Measurements from ENCODE around the gene FBP2.
A peak's percentile ranks its signal among the peaks of the same experiment; 100 is the strongest.
"Not testable (repeated sequence)": the region's sequence is repeated elsewhere in the genome, so short reads cannot be mapped to it uniquely, and the experiment has no call there.

The FBP2 gene

DNA sequence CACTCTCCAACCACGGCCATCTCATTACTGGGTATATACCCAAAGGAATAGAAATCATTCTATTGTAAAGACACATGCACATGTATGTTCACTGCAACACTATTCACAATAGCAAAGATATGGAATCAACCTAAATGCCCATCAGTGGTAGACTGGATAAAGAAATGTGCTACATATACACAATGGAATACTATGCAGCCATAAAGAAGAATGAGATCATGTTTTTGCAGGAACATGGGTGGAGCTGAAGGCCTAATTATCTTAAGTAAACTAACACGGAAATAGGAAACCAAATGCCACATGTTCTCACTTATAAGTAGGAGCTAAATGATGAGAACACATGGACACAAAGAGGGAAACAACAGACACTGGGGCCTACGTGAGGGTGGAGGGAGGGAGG is 29.3 kb downstream of the FBP2 start:
- DNase-seq (ENCODE audit: low read depth in 2 of 3, low spot score in 1 of 3) = not testable (repeated sequence)

DNA sequence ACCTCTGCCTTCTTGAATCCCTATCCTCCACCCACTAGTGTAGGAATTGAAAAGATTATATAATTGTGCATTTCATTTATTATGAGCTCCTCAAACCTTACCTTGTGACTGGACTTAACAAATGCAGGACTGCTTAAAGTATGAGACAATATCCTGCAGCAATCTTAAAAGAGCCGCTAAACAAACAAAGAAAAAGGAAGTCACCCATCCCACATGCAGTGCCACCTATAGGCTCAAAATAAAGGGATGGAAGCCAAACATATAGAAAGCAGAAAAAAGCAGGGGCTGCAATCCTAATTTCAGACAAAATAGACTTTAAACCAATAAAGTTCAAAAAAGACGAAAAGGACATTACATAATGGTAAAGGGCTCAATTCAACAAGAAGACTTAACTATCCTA is 30.1 kb downstream of the FBP2 start:
- DNase-seq (ENCODE audit: low read depth in 2 of 3, low spot score in 1 of 3) = no peak

DNA sequence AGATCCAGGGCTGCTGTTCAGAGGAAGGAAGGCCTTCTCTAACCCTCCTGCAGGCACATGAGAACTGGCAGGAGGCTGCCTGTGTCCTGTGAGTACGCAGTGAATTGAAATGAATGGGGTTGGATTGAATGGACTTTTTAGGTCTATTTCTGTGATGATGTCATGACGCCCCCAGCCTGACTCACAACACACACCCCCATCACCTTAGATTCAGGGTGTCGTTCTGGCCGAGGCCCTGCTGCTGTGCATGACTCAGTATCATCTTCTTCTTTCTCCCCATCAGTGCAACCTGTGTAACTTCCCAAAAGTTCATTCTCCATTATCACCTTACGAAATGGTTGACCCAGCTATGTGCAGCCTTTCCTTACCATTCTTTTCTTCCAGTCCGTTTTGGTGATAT is 33.4 kb downstream of the FBP2 start:
- DNase-seq (ENCODE audit: low read depth in 2 of 3, low spot score in 1 of 3) = no peak

DNA sequence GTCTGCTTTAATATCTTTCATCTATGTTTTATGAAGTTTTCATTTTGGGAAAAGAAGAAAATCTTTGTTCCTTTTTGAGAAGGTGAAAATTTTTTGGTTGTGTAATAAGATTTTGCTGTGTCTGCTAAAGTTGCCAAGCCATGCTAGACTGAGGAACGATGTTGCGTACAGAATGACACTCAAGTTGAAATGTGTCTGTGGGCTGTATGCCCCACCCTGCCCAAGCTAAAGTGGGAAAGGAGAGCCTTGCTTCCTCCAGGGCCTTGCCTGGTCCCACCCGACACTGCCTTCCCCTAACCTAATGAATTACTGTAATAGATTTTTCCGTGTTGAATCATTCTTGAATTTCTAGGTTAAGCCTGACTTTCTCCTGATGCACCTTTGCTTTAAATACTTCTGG is 36.2 kb downstream of the FBP2 start:
- no peak for DNase-seq (ENCODE audit: low read depth in 2 of 3, low spot score in 1 of 3)

DNA sequence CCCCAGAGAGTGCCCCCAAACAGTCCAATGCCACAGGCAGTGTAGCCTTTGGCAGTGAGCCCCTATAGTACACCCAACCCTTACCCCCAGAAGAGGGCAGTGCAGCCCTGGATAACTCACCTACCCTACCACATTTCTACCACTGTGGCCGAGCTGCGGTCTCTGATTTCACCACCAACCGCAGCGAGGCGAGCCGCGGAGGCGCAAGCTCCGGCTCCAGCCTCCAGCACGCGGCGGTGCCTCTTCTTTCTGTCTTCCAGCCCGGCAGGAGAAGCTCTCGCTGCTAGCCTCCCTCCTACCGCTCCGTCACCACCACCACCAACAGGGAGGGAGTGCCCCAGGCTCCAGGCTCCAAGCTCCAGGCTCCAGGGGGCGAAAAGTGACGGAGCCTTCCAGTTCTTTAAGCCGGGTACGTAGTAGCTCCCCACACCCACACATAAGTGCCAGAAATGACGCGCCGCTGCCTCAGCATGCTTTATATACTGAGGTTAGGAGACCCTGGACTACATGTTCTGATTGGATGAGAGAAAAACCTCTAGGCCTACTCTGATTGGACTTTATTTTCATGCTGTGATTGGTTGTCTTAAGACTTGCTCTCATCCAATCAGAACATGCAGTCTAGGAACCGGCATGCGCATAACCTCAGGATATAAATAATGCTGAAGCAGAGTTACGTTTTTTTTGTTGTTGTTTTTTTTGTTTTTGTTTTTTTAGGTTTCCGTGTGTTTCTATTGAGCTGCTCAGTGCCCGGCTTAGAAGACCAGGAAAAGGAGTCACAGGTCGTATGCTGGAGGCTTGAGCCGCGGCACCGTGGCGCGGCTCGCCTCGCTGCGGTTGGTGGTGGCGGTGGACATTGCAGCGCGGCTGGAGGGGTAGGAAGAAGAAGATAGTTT is 38.9 kb downstream of the FBP2 start, which contains the start of gene PCAT7:
Gene PCAT7, plus strand, starts transcription at position 645 of the 893 bp plus-strand sequence.
- DNase-seq (ENCODE audit: low read depth in 2 of 3, low spot score in 1 of 3) = peak; percentile 6 to 21 (median 6)

DNA sequence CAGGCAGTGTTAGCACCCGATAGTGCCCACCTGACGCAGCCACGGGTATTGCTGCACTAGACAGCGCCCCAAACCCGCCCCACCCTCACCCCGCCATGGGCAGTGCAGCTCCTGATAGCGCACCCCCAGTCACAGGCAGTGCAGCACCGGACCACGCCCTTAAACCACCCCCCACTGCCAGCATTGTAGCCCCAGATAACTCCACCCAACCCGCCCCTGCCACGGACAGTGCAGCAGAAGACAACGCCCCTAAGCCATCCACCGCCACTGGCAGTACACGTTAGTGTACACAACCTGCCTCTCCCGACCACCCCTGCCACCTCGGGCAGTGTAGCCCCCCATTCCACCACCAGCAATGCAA is 39.6 kb downstream of the FBP2 start:
- DNase-seq (ENCODE audit: low read depth in 2 of 3, low spot score in 1 of 3) = no peak

DNA sequence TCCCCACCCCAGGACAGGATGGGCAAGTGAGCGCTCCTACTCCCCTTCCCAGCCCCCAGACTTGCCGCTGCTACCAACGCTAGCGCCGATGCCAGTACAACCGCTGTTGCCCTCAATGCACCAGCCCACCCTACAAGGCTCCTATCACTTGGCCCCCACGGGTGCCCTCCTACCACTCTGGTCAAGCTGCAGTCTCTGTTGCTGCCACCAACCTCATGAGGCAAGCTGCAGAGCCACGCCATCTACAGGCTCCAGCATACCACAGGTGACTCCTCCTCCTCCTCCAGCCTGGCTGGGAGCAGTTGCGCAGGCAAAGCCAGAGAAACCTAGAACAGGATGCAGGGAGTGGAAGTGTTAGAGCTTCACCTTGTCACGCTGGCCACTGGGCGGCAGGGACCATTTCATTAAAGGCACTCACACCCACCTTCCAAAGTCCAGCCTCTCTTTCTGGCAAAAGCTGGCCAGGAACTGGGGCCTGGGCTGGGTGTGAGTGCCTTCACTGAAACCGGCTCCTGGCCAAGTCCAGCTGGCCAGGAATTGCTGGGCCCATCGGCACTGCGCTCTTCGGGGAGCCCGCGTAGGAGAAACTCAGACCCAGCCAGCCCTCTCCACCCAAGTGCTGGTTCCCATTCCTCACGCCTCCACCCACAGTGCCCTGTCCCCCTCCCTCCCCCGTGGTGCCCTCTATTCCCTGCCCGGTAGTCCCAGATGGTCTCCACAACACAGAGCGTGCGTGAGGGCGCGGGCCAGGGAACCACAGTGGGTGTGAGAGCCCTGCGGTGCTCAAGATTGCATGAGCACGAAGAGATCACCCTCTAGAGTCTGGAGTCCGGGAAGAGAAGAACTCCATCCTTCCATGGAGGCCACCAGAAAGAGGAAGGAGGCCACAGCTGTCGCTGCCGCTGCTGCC is 40.3 kb downstream of the FBP2 start:
- DNase-seq (ENCODE audit: low read depth in 2 of 3, low spot score in 1 of 3) = no peak

DNA sequence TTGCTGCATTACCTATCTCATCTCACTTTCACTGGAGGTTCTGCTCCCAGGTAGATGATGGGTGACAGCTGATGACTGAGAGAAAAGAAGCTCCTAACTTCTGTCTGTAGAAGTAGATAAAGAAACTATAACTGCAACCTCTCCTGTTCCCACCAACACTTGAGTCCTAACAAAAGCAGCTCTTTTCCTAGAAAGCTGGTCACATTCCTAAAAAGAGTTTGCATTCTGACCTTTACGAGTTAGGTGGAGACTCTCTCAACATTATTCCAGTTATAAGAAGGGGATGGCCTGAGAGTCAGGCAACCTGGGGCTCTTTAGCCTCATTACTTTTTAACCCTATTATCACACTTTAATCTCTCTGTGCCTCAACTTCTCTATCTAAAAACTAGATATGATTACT is 47.7 kb downstream of the FBP2 start:
- DNase-seq (ENCODE audit: low read depth in 2 of 3, low spot score in 1 of 3) = no peak

DNA sequence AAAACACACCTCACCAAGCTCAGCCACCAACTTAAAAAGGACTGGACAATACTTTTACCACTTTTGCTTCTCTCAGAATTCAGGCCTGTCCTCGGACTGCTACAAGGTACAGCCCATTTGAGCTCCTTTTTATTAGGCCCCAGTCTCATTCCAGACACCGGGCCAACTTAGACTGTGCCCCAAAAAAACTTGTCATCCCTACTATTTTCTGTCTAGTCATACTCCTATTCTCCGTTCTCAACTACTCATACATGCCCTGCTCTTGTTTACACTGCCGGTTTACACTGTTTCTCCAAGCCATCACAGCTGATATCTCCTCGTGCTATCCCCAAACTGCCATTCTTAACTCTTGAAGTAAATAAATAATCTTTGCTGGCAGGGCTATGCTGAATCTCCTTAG is 49.3 kb downstream of the FBP2 start:
- DNase-seq (ENCODE audit: low read depth in 2 of 3, low spot score in 1 of 3) = not testable (repeated sequence)

DNA sequence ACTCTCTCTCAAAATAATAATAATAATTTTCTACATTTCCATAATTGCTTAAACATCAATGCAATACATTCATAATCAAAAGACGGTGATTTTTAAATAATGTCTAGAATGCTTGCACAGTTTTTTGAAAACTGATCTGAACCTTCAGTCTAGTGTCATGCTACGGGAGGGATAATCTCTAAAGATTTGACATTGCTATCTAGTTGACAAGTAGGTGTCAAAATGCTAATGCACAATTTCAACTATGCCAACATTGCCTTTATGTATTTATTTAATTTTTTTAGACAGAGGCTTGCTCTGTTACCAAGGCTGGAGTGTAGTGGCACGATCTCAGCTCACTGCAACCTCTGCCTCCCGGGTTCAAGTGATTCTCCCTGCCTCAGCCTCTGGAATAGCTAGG is 54.7 kb downstream of the FBP2 start:
- no peak for DNase-seq (ENCODE audit: low read depth in 2 of 3, low spot score in 1 of 3)

DNA sequence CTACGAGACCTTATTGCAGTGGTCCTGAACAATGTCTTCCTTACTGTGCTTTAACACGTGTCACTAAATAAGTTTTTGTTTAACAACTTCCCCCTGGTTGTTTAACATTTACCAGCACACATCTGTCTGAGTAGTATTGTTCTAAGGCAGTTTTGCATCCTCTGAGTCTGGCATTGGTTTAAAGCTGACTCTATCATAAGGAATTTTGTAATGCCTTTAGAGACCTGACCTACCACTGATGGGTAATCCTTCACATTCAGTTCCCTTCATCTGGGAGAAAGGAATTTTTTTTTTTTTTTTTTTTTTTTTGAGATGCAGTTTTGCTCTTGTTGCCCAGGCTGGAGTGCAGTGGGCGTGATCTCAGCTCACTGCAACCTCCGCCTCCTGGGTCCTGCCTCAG is 58.7 kb downstream of the FBP2 start:
- no peak for DNase-seq (ENCODE audit: low read depth in 2 of 3, low spot score in 1 of 3)

DNA sequence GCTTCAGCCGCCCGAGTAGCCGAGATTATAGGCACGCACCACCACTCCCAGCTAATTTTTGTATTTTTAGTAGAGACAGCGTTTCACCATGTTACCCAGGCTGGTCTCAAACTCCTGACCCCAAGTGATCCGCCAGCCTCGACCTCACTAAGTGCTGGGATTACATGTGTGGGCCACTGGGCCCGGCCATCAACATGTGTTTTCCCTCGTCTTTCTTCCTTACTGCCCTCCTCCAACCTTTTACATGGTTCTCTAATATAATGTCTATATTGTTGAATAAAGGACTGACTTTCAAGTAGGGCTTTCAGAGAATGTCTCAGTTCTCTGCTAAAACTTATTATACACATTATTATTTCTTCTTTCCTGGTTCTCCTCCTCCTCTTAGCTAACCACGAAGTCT is 60.0 kb downstream of the FBP2 start:
- DNase-seq (ENCODE audit: low read depth in 2 of 3, low spot score in 1 of 3) = no peak

DNA sequence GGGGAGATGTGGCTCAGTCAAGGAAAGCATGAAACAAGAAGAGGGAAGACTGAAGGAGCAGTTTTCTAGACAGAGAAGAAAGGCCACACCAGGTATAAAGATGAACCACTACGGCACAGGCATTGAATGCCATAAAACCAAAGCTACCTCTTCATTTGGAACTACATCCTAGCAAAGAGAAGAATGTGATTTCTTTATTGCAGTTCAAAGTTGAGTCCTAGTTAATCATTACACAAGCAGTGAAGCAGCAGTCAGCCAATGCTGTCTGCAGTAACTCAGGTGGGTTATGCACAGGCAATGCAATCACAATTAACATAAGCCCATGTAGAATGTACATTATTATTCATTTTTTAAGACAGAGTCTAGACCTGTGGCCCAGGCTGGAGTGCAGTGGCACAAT is 60.5 kb downstream of the FBP2 start:
- DNase-seq (ENCODE audit: low read depth in 2 of 3, low spot score in 1 of 3) = no peak

DNA sequence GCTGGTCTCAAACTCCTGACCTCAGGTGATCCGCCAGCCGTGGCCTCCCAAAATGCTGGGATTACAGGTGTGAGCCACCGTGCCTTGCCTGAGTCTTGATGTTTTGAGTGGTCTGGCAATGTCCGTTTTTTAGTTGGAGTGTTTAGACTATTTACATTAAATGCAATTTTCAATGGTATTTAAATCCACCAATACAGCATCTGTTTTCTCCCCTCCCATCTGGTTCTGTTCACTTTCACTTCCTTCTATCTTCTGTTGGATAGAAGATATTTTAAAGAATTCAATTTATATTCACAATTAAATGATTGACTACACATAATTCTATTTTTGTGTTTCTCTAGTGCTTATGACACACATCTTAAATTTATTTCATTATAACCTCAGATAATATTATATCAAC is 64.7 kb downstream of the FBP2 start:
- DNase-seq (ENCODE audit: low read depth in 2 of 3, low spot score in 1 of 3) = no peak

DNA sequence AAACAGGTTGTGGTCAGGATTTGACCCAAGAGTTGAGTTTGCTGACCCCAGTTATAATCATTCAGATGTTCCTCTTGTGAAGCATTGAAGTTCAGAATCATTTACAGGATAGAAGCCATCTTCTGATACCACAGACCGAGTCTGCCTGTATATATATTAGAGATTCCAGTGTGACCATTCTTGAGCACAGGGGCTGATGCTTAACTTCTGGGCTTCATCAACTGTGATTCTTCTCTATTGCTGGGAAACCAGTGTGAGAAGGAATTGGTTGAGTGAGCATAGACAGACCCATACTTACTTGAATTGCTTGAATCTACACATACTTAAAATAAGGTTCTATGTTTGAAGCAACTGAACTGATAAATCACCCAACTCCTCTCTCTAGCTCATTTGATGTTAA is 66.7 kb downstream of the FBP2 start:
- no peak for DNase-seq (ENCODE audit: low read depth in 2 of 3, low spot score in 1 of 3)

DNA sequence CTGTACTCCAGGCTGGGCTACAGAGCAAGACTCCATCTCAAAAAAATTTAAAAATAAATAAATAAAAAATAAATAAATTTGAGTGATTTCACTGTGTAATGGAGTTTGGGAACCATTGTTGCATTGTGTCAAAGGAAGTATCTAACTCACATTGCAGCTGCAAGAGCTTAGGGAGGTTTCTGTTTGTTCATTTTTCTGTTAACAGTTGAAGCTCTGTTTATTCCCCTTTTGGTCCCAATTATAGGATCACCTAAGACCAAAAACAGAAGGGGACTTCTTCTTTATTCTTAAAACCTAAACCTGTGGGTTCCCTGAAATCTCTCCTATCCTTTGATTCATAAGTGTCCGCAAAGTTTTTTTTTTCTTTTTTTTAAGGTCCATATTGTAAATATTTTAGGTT is 67.4 kb downstream of the FBP2 start:
- DNase-seq (ENCODE audit: low read depth in 2 of 3, low spot score in 1 of 3) = no peak

DNA sequence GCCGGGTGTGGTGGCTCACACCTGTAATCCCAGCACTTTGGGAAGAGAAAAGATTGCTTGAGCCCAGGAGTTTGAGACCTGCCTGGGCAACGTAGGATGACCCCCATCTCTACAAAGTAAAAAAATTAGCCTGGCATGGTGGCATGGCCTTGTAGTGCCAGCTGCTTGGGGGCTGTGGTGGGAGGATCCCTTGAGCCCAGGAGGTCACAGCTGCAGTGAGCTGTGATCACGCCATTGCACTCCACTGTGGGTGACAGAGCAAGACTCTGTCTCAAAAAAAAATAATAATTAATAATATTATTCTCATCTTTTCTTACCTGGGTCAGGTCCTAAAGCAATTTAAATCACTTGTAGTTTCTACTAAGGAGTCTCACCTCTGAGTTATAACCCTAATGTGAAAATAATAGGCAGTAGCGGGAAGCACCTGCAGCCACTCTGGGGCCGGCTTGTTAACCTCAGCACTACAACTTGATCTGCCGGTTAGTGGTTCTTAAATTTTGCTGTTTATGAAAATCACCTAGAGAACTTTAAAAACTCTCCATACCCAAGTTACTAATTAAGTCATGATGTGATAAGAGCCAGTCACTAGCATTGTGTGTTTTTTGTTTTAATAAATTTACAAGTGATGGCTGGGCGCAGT is 68.1 kb downstream of the FBP2 start:
- no peak for DNase-seq (ENCODE audit: low read depth in 2 of 3, low spot score in 1 of 3)

DNA sequence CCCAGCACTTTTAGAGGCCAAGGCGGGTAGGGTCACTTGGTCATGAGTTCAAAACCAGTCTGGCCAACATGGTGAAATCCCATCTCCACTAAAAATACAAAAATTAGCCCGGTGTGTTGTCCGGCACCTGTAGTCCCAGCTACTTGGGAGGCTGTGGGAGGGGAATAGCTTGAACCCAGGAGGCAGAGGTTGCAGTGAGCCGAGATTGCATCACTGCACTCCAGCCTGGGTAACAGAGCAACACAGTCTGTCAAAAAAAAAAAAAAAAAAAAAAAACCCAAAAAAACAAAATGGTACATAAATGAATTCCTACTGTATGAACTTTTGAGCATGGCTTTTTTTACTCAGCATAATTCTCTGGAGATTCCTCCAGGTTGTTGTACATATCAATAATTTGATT is 76.4 kb downstream of the FBP2 start:
- no peak for DNase-seq (ENCODE audit: low read depth in 2 of 3, low spot score in 1 of 3)

DNA sequence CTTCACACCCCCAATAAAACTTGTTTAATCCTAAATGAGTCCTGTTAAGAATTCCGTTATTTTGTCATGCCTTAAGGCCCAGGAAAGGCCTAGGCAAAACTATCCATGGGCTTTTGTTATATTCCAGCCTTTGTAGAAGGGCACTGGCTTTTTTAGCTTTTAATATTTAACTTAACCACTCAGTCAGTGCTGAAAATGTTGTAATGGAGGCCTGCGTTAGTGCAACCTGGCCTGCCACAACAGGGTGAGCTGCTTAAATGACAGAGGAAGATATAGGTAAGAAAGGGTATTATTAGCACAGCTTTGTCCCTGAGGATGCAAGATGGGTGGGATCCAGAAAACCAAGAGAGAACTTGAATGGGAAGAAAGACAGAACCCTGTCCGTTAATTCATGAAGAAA is 78.9 kb downstream of the FBP2 start:
- DNase-seq (ENCODE audit: low read depth in 2 of 3, low spot score in 1 of 3) = no peak

DNA sequence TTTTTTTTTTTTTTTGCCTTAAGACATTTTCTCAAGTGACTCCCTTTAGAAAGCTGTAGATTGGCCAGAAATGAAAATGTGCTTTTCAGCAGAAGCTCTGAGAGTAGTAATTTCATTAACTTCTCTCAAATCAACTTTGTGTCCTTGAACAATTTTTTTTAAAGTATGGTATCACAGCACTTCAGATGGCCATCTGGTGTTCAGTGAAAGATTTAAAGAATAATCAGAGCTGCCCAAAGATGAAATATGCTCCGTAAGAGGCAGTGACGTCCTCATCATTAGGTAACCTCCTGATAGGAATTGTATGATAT is 81.7 kb downstream of the FBP2 start:
- no peak for DNase-seq (ENCODE audit: low read depth in 2 of 3, low spot score in 1 of 3)

DNA sequence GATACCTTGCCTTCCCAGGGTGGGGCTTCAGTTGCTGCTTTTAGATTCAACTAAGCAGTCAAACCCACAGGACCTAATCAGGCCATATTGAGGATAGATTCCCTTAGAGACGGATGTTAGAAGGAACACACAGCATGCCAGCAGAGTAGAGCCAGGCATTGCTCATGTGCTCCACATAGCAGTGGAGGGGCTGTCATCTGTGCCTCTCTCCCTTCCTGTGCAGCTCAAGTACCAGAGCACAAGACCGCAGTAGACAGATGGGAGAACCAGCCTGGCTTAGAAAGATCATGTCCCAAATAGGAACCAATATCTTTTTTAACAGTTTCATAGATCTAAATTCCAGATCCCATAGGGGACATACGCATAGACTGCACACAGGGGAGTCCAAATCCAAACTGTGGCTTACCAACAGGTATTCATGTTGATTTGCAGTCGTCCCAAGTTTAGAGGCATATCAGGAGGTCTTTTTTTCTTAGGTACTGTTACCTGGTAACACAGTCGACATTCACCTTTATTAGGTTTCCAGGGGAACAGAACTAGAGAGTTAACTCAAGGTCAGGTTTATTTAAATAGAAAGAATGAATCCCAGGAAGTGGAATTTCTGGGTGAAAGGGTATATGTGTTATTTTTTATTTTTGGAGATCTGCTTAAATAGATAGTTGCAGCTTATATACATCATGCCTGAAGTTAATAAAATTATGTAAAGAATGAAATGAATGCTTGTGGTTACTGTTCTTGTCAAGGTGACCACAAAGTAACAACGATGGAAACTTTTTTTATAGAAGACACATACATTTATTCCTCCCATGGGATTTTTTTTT is 82.3 kb downstream of the FBP2 start:
- DNase-seq (ENCODE audit: low read depth in 2 of 3, low spot score in 1 of 3) = no peak

Measured in stimulated activated CD4-positive, alpha-beta T cell treated with anti-CD3 and anti-CD28 coated beads, Interleukin-12 subunit alpha, Interleukin-12 subunit beta, amount 100 ng/mL, for 48 hours (primary cell).